Endothelial cell (in vitro differentiated cells): ENCODE measurements around the gene CADPS. TPM values are rescaled to one million over a fixed set of nuclear protein-coding genes. Genes with fewer than 3 reads are reported as not detected.

Experiments used
- DNase-seq: peaks from one replicate; pipeline ENCODE4 v3.0.0; 2021; ENCODE audit warnings: low spot score
- H3K27ac Mint-ChIP-seq: one replicate; pipeline ENCODE4 v1.8.0; 2021; ENCODE audit warnings: mixed read lengths, inconsistent platforms; ENCODE audit not compliant: unreplicated experiment
- H3K27me3 Mint-ChIP-seq: one replicate; pipeline ENCODE4 v1.8.0; 2021; ENCODE audit warnings: mild to moderate bottlenecking, moderate library complexity, mixed read lengths, inconsistent platforms; ENCODE audit not compliant: unreplicated experiment
- H3K36me3 Mint-ChIP-seq: one replicate; pipeline ENCODE4 v1.8.0; 2021; ENCODE audit warnings: mild to moderate bottlenecking, low read depth, mixed read lengths, inconsistent platforms; ENCODE audit not compliant: unreplicated experiment
- H3K4me1 Mint-ChIP-seq: one replicate; pipeline ENCODE4 v1.8.0; 2021; ENCODE audit warnings: mild to moderate bottlenecking, mixed read lengths, inconsistent platforms; ENCODE audit not compliant: unreplicated experiment
- H3K4me3 Mint-ChIP-seq: one replicate; pipeline ENCODE4 v1.8.0; 2021; ENCODE audit warnings: mild to moderate bottlenecking, mixed read lengths, inconsistent platforms; ENCODE audit not compliant: unreplicated experiment
- H3K9me3 Mint-ChIP-seq: one replicate; pipeline ENCODE4 v1.8.0; 2021; ENCODE audit warnings: mixed read lengths, inconsistent platforms; ENCODE audit not compliant: unreplicated experiment
- total RNA-seq: library from RNA; stranded (reverse); fragmentation: NEBNext Ultra II Directional; extraction: Animal tissue kit (Norgen Biotek cat#: 25700); gene quantifications from one replicate; pipeline ENCODE4 v1.2.1, GENCODE V29; 2021; ENCODE audit not compliant: unreplicated experiment
- TF ChIP-seq, protein P1 (sequence below): fragments of 200-600 bp; sonication (generic); IDR thresholded peaks from one replicate; pipeline ENCODE4 v1.5.0; 2021; ENCODE audit warnings: antibody characterized with exemption; ENCODE audit not compliant: unreplicated experiment

The CADPS gene
- total RNA-seq, 1 donor from 2014 or later: 0.26 TPM

DNA sequence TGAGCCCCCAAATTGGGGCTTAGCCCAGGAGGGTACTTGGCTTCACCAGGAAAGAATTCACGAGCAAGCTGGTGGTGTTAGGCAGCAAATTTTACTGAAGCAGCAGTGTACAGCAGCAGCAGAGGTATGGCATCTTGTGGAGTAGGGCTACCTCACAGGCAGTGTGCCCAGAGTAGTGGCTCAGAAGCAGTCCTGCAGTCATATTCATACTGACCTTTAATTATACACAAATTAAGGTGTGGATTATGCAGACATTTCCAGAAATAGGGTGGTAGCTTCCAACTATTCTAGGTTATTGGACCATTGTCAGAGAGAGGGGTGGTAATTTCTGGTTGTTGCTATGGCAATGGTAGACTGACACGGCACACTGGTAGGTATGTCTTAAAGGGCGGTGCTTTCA is 20.7 kb upstream of the CADPS start:
- H3K4me1 Mint-ChIP-seq: no peaks in the 10 kb centered on the region
- H3K27me3 Mint-ChIP-seq: no peaks in the 10 kb centered on the region
- no peak overlapping the region for H3K4me3 Mint-ChIP-seq
- no peaks in the 10 kb centered on the region for H3K9me3 Mint-ChIP-seq
- TF ChIP-seq, protein P1, sequence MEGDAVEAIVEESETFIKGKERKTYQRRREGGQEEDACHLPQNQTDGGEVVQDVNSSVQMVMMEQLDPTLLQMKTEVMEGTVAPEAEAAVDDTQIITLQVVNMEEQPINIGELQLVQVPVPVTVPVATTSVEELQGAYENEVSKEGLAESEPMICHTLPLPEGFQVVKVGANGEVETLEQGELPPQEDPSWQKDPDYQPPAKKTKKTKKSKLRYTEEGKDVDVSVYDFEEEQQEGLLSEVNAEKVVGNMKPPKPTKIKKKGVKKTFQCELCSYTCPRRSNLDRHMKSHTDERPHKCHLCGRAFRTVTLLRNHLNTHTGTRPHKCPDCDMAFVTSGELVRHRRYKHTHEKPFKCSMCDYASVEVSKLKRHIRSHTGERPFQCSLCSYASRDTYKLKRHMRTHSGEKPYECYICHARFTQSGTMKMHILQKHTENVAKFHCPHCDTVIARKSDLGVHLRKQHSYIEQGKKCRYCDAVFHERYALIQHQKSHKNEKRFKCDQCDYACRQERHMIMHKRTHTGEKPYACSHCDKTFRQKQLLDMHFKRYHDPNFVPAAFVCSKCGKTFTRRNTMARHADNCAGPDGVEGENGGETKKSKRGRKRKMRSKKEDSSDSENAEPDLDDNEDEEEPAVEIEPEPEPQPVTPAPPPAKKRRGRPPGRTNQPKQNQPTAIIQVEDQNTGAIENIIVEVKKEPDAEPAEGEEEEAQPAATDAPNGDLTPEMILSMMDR: no peak
- no peak overlapping the region for H3K27ac Mint-ChIP-seq
- H3K36me3 Mint-ChIP-seq: no peaks in the 10 kb centered on the region
- DNase-seq: no peak

DNA sequence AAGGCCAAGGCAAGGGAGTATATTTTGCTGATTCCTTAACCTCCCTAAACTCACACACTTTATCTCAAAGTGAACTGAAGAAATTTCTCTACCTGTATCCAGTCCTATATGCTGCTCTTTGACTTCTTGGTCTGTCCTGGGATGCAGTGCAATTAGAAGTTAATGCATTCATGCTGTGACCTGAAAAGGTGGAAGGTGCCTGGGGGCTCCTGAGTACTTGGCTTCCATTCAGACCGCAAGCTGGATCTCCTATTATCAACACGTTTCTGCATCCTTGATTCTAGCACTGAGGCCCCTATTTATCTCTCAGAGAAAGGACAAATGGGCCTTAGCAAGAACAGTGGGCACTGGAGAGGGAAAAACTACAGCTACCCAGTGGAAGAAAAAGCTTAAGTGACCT is 17.7 kb upstream of the CADPS start:
- Mint-ChIP-seq H3K27me3 (no peaks in the 10 kb centered on the region), H3K4me3 (no peak overlapping the region), H3K36me3 (no peaks in the 10 kb centered on the region), H3K27ac (no peak overlapping the region), H3K4me1 (no peaks in the 10 kb centered on the region), H3K9me3 (no peaks in the 10 kb centered on the region)
- no peak for DNase-seq
- TF ChIP-seq, protein P1: no peak

DNA sequence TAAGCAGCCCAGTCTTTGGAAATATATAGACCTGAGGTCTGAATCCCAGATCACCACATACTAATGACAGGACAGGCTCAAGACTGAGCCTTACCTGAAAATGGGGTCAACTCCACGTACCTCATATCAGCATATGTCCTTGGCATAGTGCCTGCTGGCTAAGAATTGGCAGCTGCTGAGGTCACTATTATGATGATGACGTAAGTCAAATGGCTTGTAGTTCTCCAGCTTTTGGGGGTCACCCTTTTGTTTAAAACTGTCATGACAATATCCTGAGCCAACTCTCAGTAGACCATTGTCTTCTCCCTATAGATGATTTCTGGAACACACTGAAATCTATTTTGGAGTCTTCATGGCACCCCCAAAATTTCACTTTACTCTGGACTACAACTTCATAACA is 16.8 kb upstream of the CADPS start:
- Mint-ChIP-seq H3K27ac (no peak overlapping the region), H3K4me3 (no peak overlapping the region), H3K27me3 (no peaks in the 10 kb centered on the region), H3K9me3 (no peaks in the 10 kb centered on the region), H3K4me1 (no peaks in the 10 kb centered on the region), H3K36me3 (no peaks in the 10 kb centered on the region)
- TF ChIP-seq, protein P1: no peak
- no peak for DNase-seq

- no peaks in the 10 kb centered on the region for H3K36me3 Mint-ChIP-seq
- no peaks in the 10 kb centered on the region for H3K4me1 Mint-ChIP-seq
- H3K9me3 Mint-ChIP-seq: no peaks in the 10 kb centered on the region
- no peaks in the 10 kb centered on the region for H3K27me3 Mint-ChIP-seq
- H3K27ac Mint-ChIP-seq: no peak overlapping the region
- no peak for DNase-seq
- H3K4me3 Mint-ChIP-seq: no peak overlapping the region
- TF ChIP-seq, protein P1: no peak
These were observed 13.6 kb upstream of the CADPS start for GRCh38 chr3:62888778-62889177.

GRCh38 chr3:62888180-62888579 is 13.0 kb upstream of the CADPS start:
- TF ChIP-seq, protein P1: no peak
- no peaks in the 10 kb centered on the region for H3K4me1 Mint-ChIP-seq
- no peak for DNase-seq
- no peaks in the 10 kb centered on the region for H3K27me3 Mint-ChIP-seq
- H3K4me3 Mint-ChIP-seq: no peak overlapping the region
- H3K27ac Mint-ChIP-seq: no peak overlapping the region
- no peaks in the 10 kb centered on the region for H3K9me3 Mint-ChIP-seq
- H3K36me3 Mint-ChIP-seq: no peaks in the 10 kb centered on the region
